Kidney (tissue), 14 donors: ENCODE data around the gene SEC22C. TPM values are rescaled to one million over a fixed set of nuclear protein-coding genes. Genes with fewer than 3 reads are reported as not detected.
"Not testable (repeated sequence)": the region's sequence is repeated elsewhere in the genome, so short reads cannot be mapped to it uniquely, and the experiment has no call there.

ENCODE experiments used
- DNase-seq, 5 donors: peaks; one replicate each; pipeline ENCODE4 v3.0.0-alpha.2; 2013 to 2020
- FAIRE-seq: peaks from 2 replicates; lab custom pipeline; 2012; peaks lifted over from hg19 to GRCh38; lab: Jason Lieb, UNC
- H3K27ac ChIP-seq, 2 donors: one replicate each; pipeline ENCODE4 v1.7.0; 2013; ENCODE audit warnings: low read depth in 2 of 2, low read length in 2 of 2, inconsistent platforms in 1 of 2
- H3K27me3 ChIP-seq: one replicate; pipeline ENCODE4 v1.7.1; 2013; ENCODE audit warnings: low read length, inconsistent platforms; ENCODE audit not compliant: control insufficient read depth, insufficient read depth
- H3K36me3 ChIP-seq, 3 donors: one replicate each; pipeline versions ENCODE4 v1.7.0 to v1.7.1; 2013; ENCODE audit warnings: low read length in 3 of 3, control low read depth in 1 of 3, inconsistent platforms in 1 of 3; ENCODE audit not compliant: insufficient read depth in 3 of 3, control insufficient read depth in 2 of 3
- H3K4me1 ChIP-seq, 3 donors: one replicate each; pipeline versions ENCODE4 v1.7.0 to v1.7.1; 2013; ENCODE audit warnings: low read length in 3 of 3, inconsistent platforms in 1 of 3, low read depth in 1 of 3; ENCODE audit not compliant: control insufficient read depth in 2 of 3, insufficient read depth in 2 of 3
- H3K4me3 ChIP-seq, 3 donors: one replicate each; pipeline versions ENCODE4 v1.7.0 to v1.8.1; 2013; ENCODE audit warnings: low read length in 3 of 3, control low read depth in 1 of 3, inconsistent platforms in 1 of 3
- H3K9ac ChIP-seq, 3 donors: one replicate each; pipeline versions ENCODE4 v1.7.0 to v1.7.1; 2013; ENCODE audit warnings: low read length in 3 of 3, control low read depth in 1 of 3, inconsistent platforms in 1 of 3
- H3K9me3 ChIP-seq, 3 donors: one replicate each; pipeline versions ENCODE4 v1.7.0 to v1.7.1; 2013; ENCODE audit warnings: low read length in 3 of 3, control low read depth in 1 of 3, inconsistent platforms in 1 of 3; ENCODE audit not compliant: control insufficient read depth in 2 of 3, insufficient read depth in 1 of 3
- intact Hi-C: fragments of 100-400 bp; cut with DNase I; formaldehyde crosslinking; loops from one replicate; pipeline ENCODE4 v1.11.1; 2022
- polyA plus RNA-seq: library from polyadenylated mRNA; stranded (reverse); fragments of 350-450 nt; fragmentation: Illumina TruSeq; extraction: RNeasy Lipid Tissue Mini Kit (QIAGEN cat#74804); gene quantifications from one replicate; pipeline ENCODE4 v1.2.3, GENCODE V29; 2014; ENCODE audit warnings: low read depth, low replicate concordance; ENCODE audit not compliant: insufficient read depth
- total RNA-seq: library from RNA; stranded (reverse); fragmentation: NEBNext Ultra II Directional; extraction: Animal tissue kit (Norgen Biotek cat#: 25700); gene quantifications from one replicate; pipeline ENCODE4 v1.2.1, GENCODE V29; 2021
- TF ChIP-seq, protein P1 (sequence below): IDR thresholded peaks from 3 replicates; pipeline ENCODE4 v1.5.1; 2012; ENCODE audit warnings: mild to moderate bottlenecking, moderate library complexity, borderline replicate concordance; ENCODE audit not compliant: insufficient read depth; ENCODE audit errors: extremely low read depth
- donor health status: control.
- donor health status: control.
- donor health status: control.
- donor health status: control.
- donor health status: control.
- donor health status: DM: yes; HTN: yes; CAD: no.
- donor health status: Normal renal cell carcinoma (clear cell type).

Gene SEC22C
- total and polyA plus RNA-seq, 2 donors from 2014 or later, result 32.8 to 43.6 TPM

GRCh38 chr3:42600958-42601675 is 19.4 kb upstream of the SEC22C start:
- Histone ChIP-seq H3K9me3 (no peaks in the 10 kb centered on the region), H3K4me1 (peaks cover 6 to 11% (median 8%) of the 10 kb centered on the region in 3 donors), H3K36me3 (no peaks in the 10 kb centered on the region), H3K9ac (peak overlapping the region; percentile 54 to 96 (median 89)), H3K27me3 (no peaks in the 10 kb centered on the region), H3K27ac (peak overlapping the region; percentile 84 to 89), H3K4me3 (peak overlapping the region; percentile 67 to 93 (median 74))
- DNase-seq (peak; percentile 70 to 91 (median 81)), FAIRE-seq (no peak)
- intact Hi-C loops, result no loop called here
- TF ChIP-seq, protein P1, sequence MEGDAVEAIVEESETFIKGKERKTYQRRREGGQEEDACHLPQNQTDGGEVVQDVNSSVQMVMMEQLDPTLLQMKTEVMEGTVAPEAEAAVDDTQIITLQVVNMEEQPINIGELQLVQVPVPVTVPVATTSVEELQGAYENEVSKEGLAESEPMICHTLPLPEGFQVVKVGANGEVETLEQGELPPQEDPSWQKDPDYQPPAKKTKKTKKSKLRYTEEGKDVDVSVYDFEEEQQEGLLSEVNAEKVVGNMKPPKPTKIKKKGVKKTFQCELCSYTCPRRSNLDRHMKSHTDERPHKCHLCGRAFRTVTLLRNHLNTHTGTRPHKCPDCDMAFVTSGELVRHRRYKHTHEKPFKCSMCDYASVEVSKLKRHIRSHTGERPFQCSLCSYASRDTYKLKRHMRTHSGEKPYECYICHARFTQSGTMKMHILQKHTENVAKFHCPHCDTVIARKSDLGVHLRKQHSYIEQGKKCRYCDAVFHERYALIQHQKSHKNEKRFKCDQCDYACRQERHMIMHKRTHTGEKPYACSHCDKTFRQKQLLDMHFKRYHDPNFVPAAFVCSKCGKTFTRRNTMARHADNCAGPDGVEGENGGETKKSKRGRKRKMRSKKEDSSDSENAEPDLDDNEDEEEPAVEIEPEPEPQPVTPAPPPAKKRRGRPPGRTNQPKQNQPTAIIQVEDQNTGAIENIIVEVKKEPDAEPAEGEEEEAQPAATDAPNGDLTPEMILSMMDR, result no peak

DNA sequence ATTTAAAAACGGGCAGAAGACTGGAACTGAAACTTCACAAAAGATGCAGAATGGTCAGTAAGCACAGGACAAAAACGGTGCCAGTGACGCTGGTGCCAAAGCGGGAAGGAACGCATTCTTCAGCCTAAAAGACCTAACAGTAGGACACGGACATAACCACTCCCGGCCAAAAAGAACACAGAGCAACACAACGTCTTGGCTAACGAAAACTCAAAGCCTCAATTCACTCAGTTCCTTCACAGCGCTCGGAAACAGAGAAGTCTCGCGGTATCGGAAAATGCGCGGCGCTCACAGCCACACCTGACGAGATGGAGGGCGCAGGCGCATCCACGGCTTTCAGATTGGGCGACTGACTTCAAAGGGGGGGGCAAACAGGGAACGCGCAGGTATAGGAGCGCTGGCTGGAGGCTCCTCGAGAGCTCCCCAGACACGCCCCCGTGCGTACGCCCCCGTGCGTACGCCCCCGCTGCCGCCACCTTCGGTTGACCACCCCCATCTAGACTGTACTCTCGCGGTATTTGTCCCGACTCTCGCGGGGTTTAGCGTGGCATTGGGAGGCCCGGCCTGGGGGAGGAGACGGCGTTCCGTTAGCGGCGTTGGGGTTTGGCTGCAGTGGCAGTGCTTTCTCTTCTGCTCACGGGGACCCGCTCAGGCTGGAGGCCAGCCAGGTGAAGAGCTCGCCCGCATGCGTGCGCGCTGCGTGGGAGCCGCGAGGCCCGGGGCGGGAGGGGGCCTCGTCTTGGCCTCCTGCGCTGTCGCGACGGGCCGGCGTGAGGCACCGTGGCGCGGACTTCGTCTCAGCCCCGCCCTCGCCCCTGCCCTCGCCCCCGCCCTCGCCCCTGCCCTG is 18.6 kb upstream of the SEC22C start, which contains the start of gene NKTR:
TSS of gene NKTR (plus strand) at position 576 of the 847 bp plus-strand sequence. CDS start 321 bp downstream, outside the sequence.
- no peaks in the 10 kb centered on the region for H3K9me3 ChIP-seq
- intact Hi-C loops, result no loop called here
- peaks cover 6 to 8% (median 8%) of the 10 kb centered on the region in 3 donors for H3K4me1 ChIP-seq
- peak within 1 kb of the TSS; percentile 84 to 89 for H3K27ac ChIP-seq
- FAIRE-seq (no peak), DNase-seq (peak; percentile 99 to 100 (median 99))
- no peaks in the 10 kb centered on the region for H3K27me3 ChIP-seq
- peak within 1 kb of the TSS; percentile 92 to 99 (median 96) for H3K9ac ChIP-seq
- peak within 1 kb of the TSS; percentile 93 to 99 (median 96) for H3K4me3 ChIP-seq
- no peaks in the 10 kb centered on the region for H3K36me3 ChIP-seq
- TF ChIP-seq, protein P1, result no peak

GRCh38 chr3:42597098-42597497 is 15.3 kb upstream of the SEC22C start:
- DNase-seq, H3K36me3 ChIP-seq, FAIRE-seq, H3K9ac ChIP-seq, H3K4me3 ChIP-seq, H3K27me3 ChIP-seq, intact Hi-C loops, H3K27ac ChIP-seq, H3K4me1 ChIP-seq, H3K9me3 ChIP-seq: not testable (repeated sequence)

DNA sequence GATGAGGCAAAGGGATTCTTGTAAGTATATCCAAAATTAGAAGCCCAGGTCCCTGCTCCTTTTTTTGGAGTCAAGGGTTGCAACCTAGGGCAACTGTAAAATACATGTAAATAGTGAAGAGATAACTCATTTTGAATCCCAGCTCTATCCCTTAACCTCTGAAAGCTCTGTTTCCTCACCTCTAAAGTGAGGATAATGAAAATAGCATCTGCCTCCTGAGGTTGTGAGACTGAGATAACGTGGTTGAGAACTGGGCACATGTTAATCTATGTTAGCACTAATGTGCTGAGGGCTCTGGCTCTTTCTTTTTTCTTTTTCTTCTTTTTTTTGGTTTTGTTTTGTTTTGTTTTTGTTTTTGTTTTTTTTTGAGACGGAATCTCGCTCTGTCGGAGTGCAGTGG is 13.9 kb upstream of the SEC22C start:
- FAIRE-seq (no peak), DNase-seq (no peak)
- no peaks in the 10 kb centered on the region for H3K9me3 ChIP-seq
- H3K4me1 ChIP-seq, result peaks cover 2 to 6% (median 2%) of the 10 kb centered on the region in 3 donors
- H3K27ac ChIP-seq, result no peak overlapping the region
- intact Hi-C loops, result no loop called here
- H3K4me3 ChIP-seq, result no peak overlapping the region
- TF ChIP-seq, protein P1, result no peak
- H3K9ac ChIP-seq, result no peak overlapping the region
- no peaks in the 10 kb centered on the region for H3K27me3 ChIP-seq
- no peaks in the 10 kb centered on the region for H3K36me3 ChIP-seq
